Activated naive CD4-positive, alpha-beta T cell treated with anti-CD3 and anti-CD28 coated beads, Interleukin-2, amount 50 U/mL, for 72 hours (primary cell): ENCODE results near the gene SMAD9. TPM values are rescaled to one million over a fixed set of nuclear protein-coding genes. Genes with fewer than 3 reads are reported as not detected.

Source experiments
- ATAC-seq, 2 donors: fragments of 150-1000 bp; cut with Tn5 transposase; 2 replicates each; pipeline ENCODE4 v1.10.0; 2021; ENCODE audit warnings: mild to moderate bottlenecking in 2 of 2, moderate library complexity in 2 of 2
- DNase-seq, 2 donors: peaks; one replicate each; pipeline ENCODE4 v3.0.0; 2021 to 2022; ENCODE audit warnings: low spot score in 2 of 2
- H3K27ac Mint-ChIP-seq, 2 donors: one replicate each; pipeline ENCODE4 v1.8.0; 2022; ENCODE audit warnings: mild to moderate bottlenecking in 2 of 2, mixed read lengths in 2 of 2
- H3K36me3 Mint-ChIP-seq, 2 donors: one replicate each; pipeline ENCODE4 v1.8.0; 2022; ENCODE audit warnings: mixed read lengths in 2 of 2
- H3K9me3 Mint-ChIP-seq, 2 donors: one replicate each; pipeline ENCODE4 v1.8.0; 2022; ENCODE audit warnings: mixed read lengths in 2 of 2
- total RNA-seq, 2 donors: library from RNA; stranded (reverse); gene quantifications; one replicate each; pipeline ENCODE4 v1.2.3, GENCODE V29; 2022

SMAD9 gene
- total RNA-seq, 2 donors from 2014 or later: 0.80 TPM; not detected in 1

GRCh38 chr13:36915896-36916640 is 4.0 kb downstream of the SMAD9 start:
- no peak overlapping the region for H3K27ac Mint-ChIP-seq
- no peak for DNase-seq
- no peaks in the 10 kb centered on the region for H3K36me3 Mint-ChIP-seq

GRCh38 chr13:36915106-36915505 is 4.9 kb downstream of the SMAD9 start:
- H3K9me3 Mint-ChIP-seq: no peaks in the 10 kb centered on the region
- no peak for ATAC-seq
- no peaks in the 10 kb centered on the region for H3K36me3 Mint-ChIP-seq
- no peak for DNase-seq
- no peak overlapping the region for H3K27ac Mint-ChIP-seq

More at GRCh38 chr13:36915896-36916640, 4.0 kb downstream of the SMAD9 start:
- H3K9me3 Mint-ChIP-seq: no peaks in the 10 kb centered on the region
- no peak for ATAC-seq

- no peaks in the 10 kb centered on the region for H3K36me3 Mint-ChIP-seq
- no peaks in the 10 kb centered on the region for H3K9me3 Mint-ChIP-seq
- no peak for ATAC-seq
Measured at GRCh38 chr13:36914648-36915047, 5.4 kb downstream of the SMAD9 start.

GRCh38 chr13:36913463-36913862 is 6.6 kb downstream of the SMAD9 start:
- ATAC-seq: no peak

More at GRCh38 chr13:36914648-36915047, 5.4 kb downstream of the SMAD9 start:
- no peak overlapping the region for H3K27ac Mint-ChIP-seq
- DNase-seq: no peak

GRCh38 chr13:36912973-36913372 is 7.1 kb downstream of the SMAD9 start:
- DNase-seq (no peak), ATAC-seq (no peak)
- Mint-ChIP-seq H3K36me3 (no peaks in the 10 kb centered on the region), H3K27ac (no peak overlapping the region), H3K9me3 (no peaks in the 10 kb centered on the region)

More at GRCh38 chr13:36913463-36913862, 6.6 kb downstream of the SMAD9 start:
- no peak for DNase-seq
- Mint-ChIP-seq H3K9me3 (no peaks in the 10 kb centered on the region), H3K36me3 (no peaks in the 10 kb centered on the region), H3K27ac (no peak overlapping the region)

GRCh38 chr13:36912369-36912768 is 7.7 kb downstream of the SMAD9 start:
- DNase-seq (no peak), ATAC-seq (no peak)
- Mint-ChIP-seq H3K27ac (no peak overlapping the region), H3K36me3 (no peaks in the 10 kb centered on the region), H3K9me3 (no peaks in the 10 kb centered on the region)

- H3K36me3 Mint-ChIP-seq: no peaks in the 10 kb centered on the region
- no peaks in the 10 kb centered on the region for H3K9me3 Mint-ChIP-seq
- H3K27ac Mint-ChIP-seq: no peak overlapping the region
- no peak for ATAC-seq
- no peak for DNase-seq
Measured at GRCh38 chr13:36910545-36910944, 9.5 kb downstream of the SMAD9 start.

- no peak for ATAC-seq
- no peaks in the 10 kb centered on the region for H3K36me3 Mint-ChIP-seq
- DNase-seq: no peak
- no peaks in the 10 kb centered on the region for H3K9me3 Mint-ChIP-seq
- no peak overlapping the region for H3K27ac Mint-ChIP-seq
Measured at GRCh38 chr13:36907821-36908220, 12.2 kb downstream of the SMAD9 start.

- no peak overlapping the region for H3K27ac Mint-ChIP-seq
- DNase-seq: no peak
- no peaks in the 10 kb centered on the region for H3K36me3 Mint-ChIP-seq
- no peak for ATAC-seq
- H3K9me3 Mint-ChIP-seq: no peaks in the 10 kb centered on the region
Measured at GRCh38 chr13:36907266-36907665, 12.8 kb downstream of the SMAD9 start.

- no peak for ATAC-seq
- no peaks in the 10 kb centered on the region for H3K36me3 Mint-ChIP-seq
- no peaks in the 10 kb centered on the region for H3K9me3 Mint-ChIP-seq
Measured at GRCh38 chr13:36905944-36906343, 14.1 kb downstream of the SMAD9 start.

GRCh38 chr13:36903925-36904595 is 16.0 kb downstream of the SMAD9 start:
- H3K9me3 Mint-ChIP-seq: no peaks in the 10 kb centered on the region
- DNase-seq: no peak
- ATAC-seq: no peak
- no peak overlapping the region for H3K27ac Mint-ChIP-seq
- H3K36me3 Mint-ChIP-seq: no peaks in the 10 kb centered on the region

More at GRCh38 chr13:36905944-36906343, 14.1 kb downstream of the SMAD9 start:
- DNase-seq: no peak
- no peak overlapping the region for H3K27ac Mint-ChIP-seq

- ATAC-seq (no peak), DNase-seq (no peak)
- Mint-ChIP-seq H3K36me3 (no peaks in the 10 kb centered on the region), H3K9me3 (no peaks in the 10 kb centered on the region), H3K27ac (no peak overlapping the region)
Measured at GRCh38 chr13:36897054-36897616, 22.9 kb downstream of the SMAD9 start.

- H3K27ac Mint-ChIP-seq: no peak overlapping the region
- no peaks in the 10 kb centered on the region for H3K9me3 Mint-ChIP-seq
- DNase-seq: no peak
- H3K36me3 Mint-ChIP-seq: no peaks in the 10 kb centered on the region
- ATAC-seq: no peak
Measured at GRCh38 chr13:36891752-36892151, 28.3 kb downstream of the SMAD9 start.

GRCh38 chr13:36888645-36889044 is 31.4 kb downstream of the SMAD9 start:
- ATAC-seq (no peak), DNase-seq (no peak)
- H3K9me3 Mint-ChIP-seq: no peaks in the 10 kb centered on the region
- H3K27ac Mint-ChIP-seq: no peak overlapping the region
- H3K36me3 Mint-ChIP-seq: no peaks in the 10 kb centered on the region

- no peak for ATAC-seq
- H3K9me3 Mint-ChIP-seq: no peaks in the 10 kb centered on the region
- no peak overlapping the region for H3K27ac Mint-ChIP-seq
- no peaks in the 10 kb centered on the region for H3K36me3 Mint-ChIP-seq
- DNase-seq: no peak
Measured at GRCh38 chr13:36887758-36888521, 32.1 kb downstream of the SMAD9 start.

- H3K36me3 Mint-ChIP-seq: no peaks in the 10 kb centered on the region
- H3K27ac Mint-ChIP-seq: no peak overlapping the region
Measured at GRCh38 chr13:36885901-36886300, 34.1 kb downstream of the SMAD9 start.

GRCh38 chr13:36884235-36884634 is 35.8 kb downstream of the SMAD9 start:
- Mint-ChIP-seq H3K36me3 (no peaks in the 10 kb centered on the region), H3K27ac (no peak overlapping the region), H3K9me3 (no peaks in the 10 kb centered on the region)
- ATAC-seq (no peak), DNase-seq (no peak)

More at GRCh38 chr13:36885901-36886300, 34.1 kb downstream of the SMAD9 start:
- no peaks in the 10 kb centered on the region for H3K9me3 Mint-ChIP-seq
- no peak for ATAC-seq
- no peak for DNase-seq
